GM19025 (cell line): ENCODE data around the gene NPSR1.
"Not testable (repeated sequence)": the region's sequence is repeated elsewhere in the genome, so short reads cannot be mapped to it uniquely, and the experiment has no call there.

Experiments used
- ATAC-seq: cut with Tn5 transposase; IDR thresholded peaks from one replicate; pipeline ENCODE4 v1.9.1; 2021; ENCODE audit warnings: mild to moderate bottlenecking, low read depth, moderate library complexity; ENCODE audit not compliant: unreplicated experiment

NPSR1 gene

GRCh38 chr7:34756025-34756437 is 98.0 kb downstream of the NPSR1 start:
- ATAC-seq: no peak

- no peak for ATAC-seq
These were observed 98.7 kb downstream of the NPSR1 start for GRCh38 chr7:34756691-34757090.

GRCh38 chr7:34757570-34758110 is 99.6 kb downstream of the NPSR1 start:
- no peak for ATAC-seq

GRCh38 chr7:34758111-34758601 is 100.1 kb downstream of the NPSR1 start:
- ATAC-seq: peak; percentile 58

- ATAC-seq: no peak
These were observed 101.6 kb downstream of the NPSR1 start for GRCh38 chr7:34759477-34760125.

- no peak for ATAC-seq
These were observed 102.3 kb downstream of the NPSR1 start for GRCh38 chr7:34760271-34760670.

GRCh38 chr7:34761206-34761605 is 103.2 kb downstream of the NPSR1 start:
- no peak for ATAC-seq

GRCh38 chr7:34761627-34762026 is 103.6 kb downstream of the NPSR1 start:
- no peak for ATAC-seq

- no peak for ATAC-seq
These were observed 104.7 kb downstream of the NPSR1 start for GRCh38 chr7:34762764-34763163.

GRCh38 chr7:34772296-34772938 is 114.4 kb downstream of the NPSR1 start:
- ATAC-seq: no peak

GRCh38 chr7:34776748-34777358 is 118.8 kb downstream of the NPSR1 start:
- no peak for ATAC-seq

GRCh38 chr7:34780546-34780945 is 122.5 kb downstream of the NPSR1 start:
- ATAC-seq: no peak

- no peak for ATAC-seq
These were observed 129.6 kb downstream of the NPSR1 start for GRCh38 chr7:34787586-34787985.

GRCh38 chr7:34806831-34807230 is 148.8 kb downstream of the NPSR1 start:
- ATAC-seq: no peak

GRCh38 chr7:34807548-34808340 is 149.7 kb downstream of the NPSR1 start:
- ATAC-seq: no peak

- ATAC-seq: not testable (repeated sequence)
These were observed 156.3 kb downstream of the NPSR1 start for GRCh38 chr7:34814203-34814842.

GRCh38 chr7:34821932-34822558 is 164.0 kb downstream of the NPSR1 start:
- ATAC-seq: no peak

- peak; percentile 67 for ATAC-seq
These were observed 165.7 kb downstream of the NPSR1 start for GRCh38 chr7:34823650-34824258.

GRCh38 chr7:34825221-34825620 is 167.2 kb downstream of the NPSR1 start:
- no peak for ATAC-seq
